GM19043 (cell line): ENCODE data around the gene UROC1.

Experiments used
- ATAC-seq: cut with Tn5 transposase; IDR thresholded peaks from one replicate; pipeline ENCODE4 v1.9.1; 2021; ENCODE audit warnings: low read depth; ENCODE audit not compliant: unreplicated experiment

UROC1 gene

GRCh38 chr3:126484148-126484547 is 33.4 kb downstream of the UROC1 start:
- no peak for ATAC-seq

- ATAC-seq: no peak
Observed at GRCh38 chr3:126483321-126483761, 34.2 kb downstream of the UROC1 start.

GRCh38 chr3:126482503-126483255 is 34.9 kb downstream of the UROC1 start:
- no peak for ATAC-seq

- no peak for ATAC-seq
Observed at GRCh38 chr3:126481808-126482502, 35.6 kb downstream of the UROC1 start.

- no peak for ATAC-seq
Observed at GRCh38 chr3:126480861-126481260, 36.7 kb downstream of the UROC1 start.

- no peak for ATAC-seq
Observed at GRCh38 chr3:126480206-126480605, 37.4 kb downstream of the UROC1 start.

- ATAC-seq: no peak
Observed at GRCh38 chr3:126479642-126480041, 37.9 kb downstream of the UROC1 start.

- no peak for ATAC-seq
Observed at GRCh38 chr3:126478581-126479310, 38.8 kb downstream of the UROC1 start.

GRCh38 chr3:126477061-126477380 is 40.6 kb downstream of the UROC1 start:
- ATAC-seq: no peak

GRCh38 chr3:126476166-126477060 is 41.2 kb downstream of the UROC1 start:
- peak; percentile 19 for ATAC-seq

- peak; percentile 74 for ATAC-seq
Observed at GRCh38 chr3:126475413-126476114, 42.0 kb downstream of the UROC1 start, which contains the start of gene ZXDC. TSS of gene ZXDC (minus strand) at chr3:126475891. CDS start at chr3:126475865, 26 bp downstream.

GRCh38 chr3:126474498-126475412 is 42.8 kb downstream of the UROC1 start:
- peak; percentile 7 for ATAC-seq

- ATAC-seq: no peak
Observed at GRCh38 chr3:126473292-126474168, 44.0 kb downstream of the UROC1 start.

- no peak for ATAC-seq
Observed at GRCh38 chr3:126472277-126473006, 45.1 kb downstream of the UROC1 start.

- ATAC-seq: no peak
Observed at GRCh38 chr3:126469479-126469878, 48.1 kb downstream of the UROC1 start.

- no peak for ATAC-seq
Observed at GRCh38 chr3:126468028-126468891, 49.3 kb downstream of the UROC1 start.
